ENCODE data around the gene CDK14.

CDK14 gene

DNA sequence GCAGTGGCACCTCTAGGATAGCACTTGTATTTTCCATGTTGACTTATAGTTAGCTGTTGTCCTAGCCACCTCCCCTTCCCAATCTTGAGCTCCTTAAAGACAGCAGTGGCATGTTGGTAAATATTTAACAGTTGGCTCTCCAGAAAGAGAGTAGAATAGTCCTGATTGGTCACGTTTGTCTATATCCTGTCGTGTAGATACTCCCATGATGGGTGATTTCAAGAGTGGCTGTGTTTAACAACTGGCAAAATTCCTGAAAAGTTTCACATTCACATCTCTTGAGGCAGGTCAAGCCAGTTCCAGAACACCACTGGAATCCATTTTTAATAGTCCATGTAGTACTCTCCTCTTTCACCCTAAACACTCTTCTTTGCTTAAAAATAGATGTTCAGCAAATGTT lies 599.9 kb downstream of the CDK14 start:
- DNase-seq (ENCODE audit: low read depth in 3 of 3), result no peak

DNA sequence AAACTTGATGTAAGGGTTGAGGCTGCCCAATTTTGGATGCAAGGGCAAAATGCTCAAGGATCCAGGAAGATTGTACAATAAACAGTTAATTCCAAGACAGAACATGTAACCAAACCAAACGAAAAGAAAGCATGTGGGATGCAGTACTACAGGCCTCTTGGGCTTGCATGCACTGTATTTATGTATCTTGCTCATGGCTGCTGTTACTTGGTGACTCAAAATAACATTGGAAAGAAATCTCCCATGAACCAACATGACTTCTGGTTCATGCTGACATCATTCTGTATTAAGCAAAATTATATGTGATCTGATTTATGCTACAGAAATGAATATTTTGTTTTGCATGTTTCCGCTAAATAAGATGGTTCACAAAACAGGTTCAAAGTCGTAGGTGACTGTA lies 602.2 kb downstream of the CDK14 start:
- no peak for DNase-seq (ENCODE audit: low read depth in 3 of 3)

DNA sequence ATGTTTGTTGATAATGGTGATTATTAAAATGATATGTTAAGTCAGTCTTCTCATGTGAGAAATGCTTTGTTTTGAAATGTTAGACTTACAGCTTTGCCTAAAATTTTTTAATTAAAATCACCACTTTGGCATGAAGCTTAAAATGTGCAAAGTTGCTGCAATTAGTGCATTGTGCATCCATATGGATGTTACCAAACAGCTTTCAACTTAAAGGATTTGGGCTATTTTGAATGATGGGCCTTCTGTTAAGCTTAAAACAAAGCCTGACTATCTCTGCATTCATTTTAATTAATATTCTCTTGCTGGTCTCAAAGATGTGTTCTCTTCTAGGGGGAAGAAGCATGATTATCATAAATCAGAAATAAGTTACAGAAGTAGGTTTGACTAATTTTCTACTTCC lies 603.5 kb downstream of the CDK14 start:
- no peak for DNase-seq (ENCODE audit: low read depth in 3 of 3)

DNA sequence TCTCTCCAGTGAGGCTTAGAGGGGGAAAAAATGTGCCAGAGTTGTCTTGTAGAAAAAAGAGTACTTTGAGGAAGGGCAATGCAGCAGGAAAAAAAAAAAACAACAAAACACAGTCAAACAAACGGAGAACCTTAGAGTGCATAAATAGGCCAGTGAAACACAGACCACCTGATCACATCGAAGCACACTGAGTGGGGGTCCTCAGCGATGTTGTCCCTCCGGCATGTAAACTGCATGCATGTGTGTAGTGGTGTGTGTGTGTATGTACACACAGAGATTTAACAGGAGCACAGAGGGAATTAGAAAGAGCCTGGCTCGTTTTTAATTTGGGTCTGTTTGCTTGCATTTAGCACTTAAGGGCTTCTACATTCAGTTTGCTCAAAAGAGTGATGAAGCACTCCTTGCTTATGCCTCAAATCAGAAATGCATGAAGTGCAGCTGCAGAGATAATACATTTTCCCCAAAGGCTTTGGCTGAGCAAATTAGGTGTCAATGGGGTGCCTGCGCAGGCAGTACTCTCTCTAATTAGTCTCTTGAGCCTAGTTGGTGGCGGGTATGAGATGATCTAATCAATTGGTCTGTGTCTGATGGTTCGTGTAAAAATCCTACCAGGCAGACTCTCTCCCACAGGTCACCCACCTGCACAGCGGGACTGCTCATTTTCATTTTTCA lies 605.5 kb downstream of the CDK14 start:
- no peak for DNase-seq (ENCODE audit: low read depth in 3 of 3)

DNA sequence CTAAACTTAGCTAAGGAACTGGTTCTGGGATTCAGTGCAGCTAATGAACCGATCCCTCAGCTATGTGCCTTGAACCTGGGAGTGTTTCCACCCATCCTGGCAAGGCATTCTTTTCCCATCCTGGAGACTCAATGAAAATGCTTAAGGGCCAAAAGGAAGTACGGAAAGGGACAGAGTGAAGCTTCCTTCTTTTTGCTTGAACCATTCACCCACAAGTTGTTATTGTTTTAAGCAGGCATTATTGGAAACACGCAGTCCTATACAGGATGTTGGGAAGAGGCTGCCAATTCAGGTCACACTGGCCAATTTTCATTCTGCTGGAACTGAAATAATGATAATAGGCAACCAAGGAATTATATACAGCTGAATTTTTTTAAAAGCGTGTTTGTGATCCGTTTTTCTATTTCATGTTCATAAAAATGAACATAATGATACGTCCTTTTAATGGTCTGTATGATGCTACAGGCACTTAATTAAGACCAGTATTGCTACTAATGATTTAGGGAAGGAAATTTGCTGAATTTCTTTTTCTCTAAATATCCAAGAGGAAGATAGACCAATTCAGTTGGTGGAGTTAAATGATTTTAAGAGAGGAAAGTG lies 610.3 kb downstream of the CDK14 start:
- no peak for DNase-seq (ENCODE audit: low read depth in 3 of 3)

DNA sequence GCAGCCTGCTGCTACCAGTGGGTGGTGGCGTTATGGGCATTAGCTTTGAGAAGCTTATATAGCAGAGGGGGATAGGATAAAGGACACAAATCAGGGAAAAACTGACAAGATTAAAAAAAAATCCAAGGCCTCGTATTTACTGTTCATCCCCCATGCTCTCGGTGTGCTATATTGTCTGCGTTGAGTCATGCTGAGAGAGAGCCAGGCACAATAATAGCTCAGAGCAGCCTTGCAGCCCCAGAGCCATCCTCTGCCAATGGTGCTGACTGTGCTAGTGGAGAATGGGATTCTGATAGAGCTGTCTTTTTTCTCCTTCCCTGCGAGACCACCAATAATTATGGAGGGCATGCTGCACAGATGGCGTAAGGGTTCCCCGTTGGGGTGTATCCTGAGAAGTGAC lies 616.5 kb downstream of the CDK14 start:
- no peak for DNase-seq (ENCODE audit: low read depth in 3 of 3)

DNA sequence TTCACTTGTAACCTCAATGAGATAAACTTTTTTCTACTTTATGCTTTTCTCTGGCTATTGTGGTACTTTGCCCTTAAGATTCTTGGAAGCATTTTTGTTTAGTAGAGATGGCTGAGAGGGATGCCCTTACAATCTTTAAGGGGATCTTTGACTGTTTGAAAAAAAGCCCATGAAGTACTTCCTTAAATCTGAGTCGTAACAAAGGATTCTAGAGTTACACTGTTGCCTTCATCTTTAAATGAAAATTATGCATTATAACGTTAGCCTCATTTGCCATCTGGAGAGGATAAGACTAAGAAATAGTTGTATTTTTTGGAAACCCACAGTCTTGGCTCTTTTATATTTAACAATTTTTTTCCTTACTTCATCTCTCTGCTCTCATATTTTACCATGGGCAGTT lies 630.3 kb downstream of the CDK14 start:
- no peak for DNase-seq (ENCODE audit: low read depth in 3 of 3)

DNA sequence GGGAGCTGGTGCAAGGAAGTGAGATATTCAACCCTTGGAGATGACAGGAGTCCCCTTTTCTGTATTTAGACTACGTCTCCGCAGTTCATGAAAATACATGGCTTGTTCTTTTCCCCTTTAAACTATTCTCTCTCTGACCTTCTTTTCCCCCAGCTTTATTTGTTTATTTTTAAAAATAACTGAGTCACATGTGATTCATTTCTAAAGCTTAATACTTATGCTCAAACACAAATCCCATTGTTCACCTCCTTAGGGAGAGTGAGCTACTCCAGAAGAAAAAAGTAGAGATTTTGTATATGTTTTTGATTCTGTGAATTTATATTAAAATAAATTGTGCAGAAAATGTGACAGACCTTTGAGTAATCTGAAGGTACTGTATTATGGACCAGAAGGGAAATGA lies 632.2 kb downstream of the CDK14 start:
- DNase-seq (ENCODE audit: low read depth in 3 of 3), result no peak

DNA sequence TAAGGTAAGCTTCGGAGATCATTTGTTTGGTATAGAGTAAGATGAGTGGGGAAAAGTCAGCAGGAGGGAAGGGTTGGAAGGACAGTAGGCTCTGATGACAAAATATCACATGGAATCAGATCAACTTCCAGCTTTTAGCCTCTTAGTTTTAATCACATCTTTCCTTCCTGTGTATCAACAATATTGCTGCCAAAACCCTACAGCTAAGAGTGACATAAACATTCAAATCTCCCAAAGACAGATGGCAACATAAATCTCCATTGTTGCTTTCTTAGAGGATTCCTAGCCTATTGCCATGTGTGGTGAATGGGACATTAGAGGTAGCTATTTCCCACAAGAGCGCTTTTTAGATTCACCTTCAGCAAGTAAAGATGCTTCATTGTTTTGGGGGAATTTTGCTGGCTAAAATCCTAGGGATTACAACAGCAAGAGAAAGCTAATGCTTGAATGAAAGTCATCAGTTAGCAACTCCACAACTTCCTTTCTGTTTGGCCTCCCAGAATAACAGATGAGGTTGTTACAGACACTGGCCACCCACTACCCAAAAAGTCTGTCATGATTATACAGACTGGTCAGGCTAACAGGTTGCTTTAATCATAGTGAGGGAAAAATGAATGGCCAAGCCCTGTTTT lies 632.9 kb downstream of the CDK14 start:
- DNase-seq (ENCODE audit: low read depth in 3 of 3), result no peak

DNA sequence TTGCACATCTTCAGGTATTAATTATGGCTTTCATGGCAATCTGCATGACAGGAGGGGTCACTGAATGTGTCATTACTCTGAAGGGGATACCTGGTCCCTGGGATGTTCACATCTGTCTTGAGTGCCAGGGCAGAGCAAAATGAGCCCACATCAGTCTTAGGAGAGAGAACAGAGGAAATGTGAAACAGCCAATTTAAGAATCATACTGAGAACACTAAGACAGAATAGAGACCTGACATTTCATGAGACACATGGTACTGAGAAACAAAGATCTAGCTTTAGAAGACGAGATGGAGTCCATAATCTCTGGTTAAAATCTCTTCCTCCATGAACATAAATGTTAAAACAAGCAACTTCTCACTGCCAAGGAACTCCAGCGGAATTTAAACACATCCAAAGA lies 634.0 kb downstream of the CDK14 start:
- DNase-seq (ENCODE audit: low read depth in 3 of 3), result no peak

DNA sequence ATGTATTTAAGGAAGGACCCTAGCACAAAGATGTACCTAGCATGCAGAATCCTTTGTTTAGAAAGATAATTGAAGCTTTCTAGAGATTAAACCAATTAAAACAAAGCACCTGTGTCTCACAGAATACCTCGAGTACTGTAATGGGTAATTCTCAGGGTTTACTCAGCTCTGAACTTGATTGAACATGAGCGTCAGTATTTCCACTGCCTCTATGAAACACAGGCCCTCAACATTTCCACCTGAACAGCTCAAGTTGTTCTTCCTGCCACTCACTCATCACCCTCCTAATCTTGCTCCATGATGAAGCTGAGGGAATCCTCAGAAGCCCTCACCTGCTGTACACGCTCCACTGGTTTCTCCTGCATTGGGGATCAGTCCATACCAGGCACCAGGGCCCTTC lies 634.4 kb downstream of the CDK14 start:
- no peak for DNase-seq (ENCODE audit: low read depth in 3 of 3)

DNA sequence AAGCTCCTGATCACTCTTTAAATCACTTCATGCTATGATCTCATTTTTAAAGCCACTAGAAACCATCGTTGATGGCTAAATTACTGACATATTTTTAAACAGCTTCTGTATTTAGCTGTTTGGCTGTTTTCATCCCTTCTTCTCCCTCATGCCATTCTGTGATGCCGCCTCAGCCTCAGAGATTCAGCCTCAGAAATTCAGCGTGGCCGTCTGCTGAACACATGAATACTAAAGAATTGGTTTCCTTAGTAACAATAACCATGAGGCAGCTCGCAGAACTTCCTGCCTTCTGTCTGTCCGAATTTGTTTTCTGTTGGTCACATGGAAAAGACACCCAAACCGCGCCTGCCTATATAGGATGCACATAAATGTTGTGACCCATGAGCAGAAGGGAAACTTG lies 637.1 kb downstream of the CDK14 start:
- no peak for DNase-seq (ENCODE audit: low read depth in 3 of 3)

DNA sequence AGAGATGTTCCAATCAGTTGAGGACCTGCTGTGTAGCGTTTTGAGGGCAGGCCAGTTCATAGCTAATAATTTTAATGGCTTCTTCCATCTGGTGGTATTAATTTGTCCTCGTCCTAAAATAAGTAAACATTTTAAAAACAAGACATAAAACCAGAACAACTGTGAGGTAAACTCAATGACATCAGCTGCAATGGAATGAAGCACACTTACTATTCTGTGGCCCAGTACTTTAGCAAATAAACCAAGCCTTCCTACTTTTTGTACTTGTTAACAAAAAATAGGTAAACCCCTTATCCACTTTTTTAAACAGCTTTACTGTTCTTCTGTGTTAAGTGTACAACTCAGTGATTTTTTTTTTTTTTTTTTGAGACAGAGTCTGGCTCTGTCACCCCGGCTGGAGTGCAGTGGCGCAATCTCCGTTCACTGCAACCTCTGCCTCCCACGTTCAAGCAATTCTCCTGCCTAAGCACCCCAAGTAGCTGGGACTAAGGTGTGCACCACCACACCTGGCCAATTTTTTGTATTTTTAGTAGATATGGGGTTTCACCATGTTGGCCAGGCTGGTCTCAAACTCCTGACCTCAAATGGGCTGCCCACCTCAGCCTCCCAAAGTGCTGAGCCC lies 639.2 kb downstream of the CDK14 start:
- no peak for DNase-seq (ENCODE audit: low read depth in 3 of 3)

DNA sequence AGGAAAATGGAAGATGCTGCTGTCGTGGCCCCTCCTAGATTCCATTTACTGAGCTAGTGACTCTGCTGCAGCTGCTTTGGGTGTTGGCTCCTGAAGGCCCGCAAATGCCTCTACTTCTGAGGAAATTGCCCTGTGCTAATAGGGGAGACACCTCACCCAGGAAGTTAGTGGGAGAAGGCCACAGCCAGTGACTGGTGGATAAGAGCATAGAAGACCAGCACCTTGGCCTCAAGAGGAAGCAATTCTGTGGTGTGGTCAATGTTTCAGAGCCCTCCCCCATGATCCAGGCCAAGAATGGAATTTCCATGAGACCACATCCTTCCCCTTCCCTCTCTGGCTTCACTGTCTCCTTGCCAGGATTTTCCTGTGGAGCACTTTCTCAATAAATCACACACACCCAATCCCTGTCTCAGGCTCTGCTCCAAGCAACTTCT lies 643.1 kb downstream of the CDK14 start:
- DNase-seq (ENCODE audit: low read depth in 3 of 3), result no peak

DNA sequence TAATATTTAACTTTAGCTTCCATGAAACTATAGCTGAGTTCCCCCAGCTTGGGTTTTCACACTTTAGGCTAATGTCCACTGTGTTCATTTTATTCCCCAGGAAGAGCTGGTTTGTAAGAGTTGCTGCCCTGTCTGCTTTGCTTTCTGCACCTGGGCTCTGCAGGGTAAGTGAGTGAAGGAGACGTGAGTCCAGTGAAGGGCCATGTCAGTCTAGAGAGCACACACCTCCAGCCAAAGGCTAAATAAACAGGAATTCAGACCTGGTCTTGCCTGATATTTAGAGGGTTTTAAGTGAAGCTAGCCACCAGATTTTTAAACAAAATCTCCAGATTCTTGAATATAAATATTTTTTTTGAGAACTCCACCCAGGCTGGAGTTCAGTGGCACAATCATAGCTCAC lies 643.7 kb downstream of the CDK14 start:
- DNase-seq (ENCODE audit: low read depth in 3 of 3), result no peak

DNA sequence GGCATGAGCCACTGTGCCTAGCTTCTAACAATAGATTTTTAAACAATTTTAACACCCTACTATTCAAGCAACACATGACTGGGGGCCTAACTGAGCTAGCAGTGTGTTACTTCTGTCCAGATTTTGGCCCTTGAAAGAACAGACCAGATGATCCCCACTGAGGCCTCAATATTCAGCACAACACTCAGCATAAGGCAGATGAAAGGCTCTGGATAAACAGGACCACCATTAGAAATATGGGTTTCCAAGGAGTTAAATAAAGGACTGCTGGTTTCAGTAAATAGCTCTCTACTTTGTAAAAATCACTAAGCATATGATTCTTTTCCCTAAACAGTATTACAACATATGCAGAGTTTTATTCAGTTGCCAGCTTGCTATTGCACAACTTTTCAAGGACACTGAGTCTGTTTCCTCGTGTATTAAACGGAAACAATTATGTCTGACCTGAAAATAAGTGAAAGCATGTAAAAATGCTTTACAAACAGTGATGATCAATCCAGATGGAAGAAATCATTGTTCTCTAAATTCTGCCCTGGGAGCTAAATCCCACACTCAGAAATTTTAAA lies 644.3 kb downstream of the CDK14 start:
- DNase-seq (ENCODE audit: low read depth in 3 of 3), result no peak

DNA sequence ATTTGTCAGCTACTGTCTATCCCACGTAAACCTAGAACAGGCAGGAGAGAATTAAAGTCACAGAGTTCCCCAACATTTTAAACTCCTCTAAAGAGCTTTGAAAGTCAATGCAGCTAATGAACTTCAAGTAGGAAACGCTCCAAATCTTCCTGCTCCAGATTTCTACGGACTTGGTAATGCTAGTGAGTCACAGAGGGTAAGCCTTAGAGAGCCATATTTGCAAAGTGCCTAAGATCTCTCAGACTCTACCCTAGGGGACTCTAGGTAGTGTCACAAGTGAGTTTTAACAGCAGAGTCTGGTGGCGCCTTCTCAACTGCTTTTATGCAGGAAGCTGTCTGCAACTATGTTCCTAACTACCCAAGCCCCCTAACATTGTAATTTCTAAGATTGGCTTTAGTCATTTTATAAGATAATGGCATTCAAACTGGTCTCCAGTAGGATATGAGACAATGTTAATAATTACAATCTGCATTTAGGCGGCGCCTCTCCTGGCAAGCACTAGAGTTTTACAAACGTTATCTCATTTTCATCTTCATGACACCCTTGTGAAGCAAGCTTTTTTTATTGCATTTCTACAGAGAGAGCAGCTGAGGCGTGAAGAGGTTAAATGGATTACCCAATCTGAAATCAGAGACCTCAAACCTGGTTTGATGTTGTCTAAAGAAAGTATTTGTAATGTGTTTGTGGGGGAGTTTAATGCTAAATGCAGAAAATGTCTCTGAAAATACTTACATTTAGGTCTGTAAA lies 646.1 kb downstream of the CDK14 start:
- no peak for DNase-seq (ENCODE audit: low read depth in 3 of 3)

DNA sequence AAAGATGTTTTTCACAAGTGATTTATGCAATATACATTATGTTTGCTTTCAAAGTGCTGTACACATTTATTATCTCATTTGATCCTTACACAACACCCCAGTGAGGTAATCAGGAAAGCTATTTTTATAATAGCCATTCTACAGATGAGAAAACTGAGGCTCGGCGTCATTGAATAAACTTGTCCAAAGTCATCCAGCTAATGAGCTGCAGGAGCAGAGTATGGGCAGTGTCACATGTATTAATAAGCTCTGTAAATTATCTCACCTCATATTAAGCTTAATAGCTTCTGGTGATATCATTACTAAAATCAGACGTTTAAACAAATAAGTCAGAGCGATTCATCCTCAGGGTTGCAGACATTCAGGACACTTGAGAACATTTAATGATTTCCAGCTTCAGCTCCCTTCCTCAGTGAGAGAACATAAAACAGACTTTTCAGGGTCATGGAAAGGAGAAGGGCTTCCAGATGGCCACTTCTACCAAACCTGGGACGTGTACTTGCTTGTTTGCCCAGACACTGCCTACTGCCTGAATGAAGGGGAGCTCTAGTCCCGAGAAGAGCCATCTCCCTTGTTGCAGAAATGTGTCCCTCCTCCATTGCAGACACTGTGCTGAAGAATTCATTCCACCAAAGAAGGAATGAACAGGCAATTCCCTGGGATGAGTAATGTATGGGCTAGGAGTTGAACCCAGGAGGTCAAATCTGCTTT lies 647.6 kb downstream of the CDK14 start:
- no peak for DNase-seq (ENCODE audit: low read depth in 3 of 3)

DNA sequence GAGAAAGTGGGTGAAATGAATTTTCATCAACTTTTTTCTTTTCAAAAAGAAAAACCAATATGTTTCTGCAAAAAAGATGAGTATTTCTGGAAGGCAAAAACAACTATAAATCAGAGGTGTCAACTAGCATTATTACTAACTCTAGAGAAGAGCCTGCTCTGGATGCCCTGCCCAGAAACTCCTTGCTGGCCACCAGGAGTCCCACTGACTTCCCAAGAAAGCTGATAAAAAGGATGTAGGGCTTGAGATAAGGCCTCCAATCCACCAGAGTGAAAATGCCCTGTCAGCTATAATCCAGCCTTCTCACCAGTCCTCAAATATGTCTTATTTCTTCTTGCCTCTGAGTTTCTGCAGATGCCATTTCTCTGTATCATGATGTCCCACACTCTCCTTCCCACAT lies 651.4 kb downstream of the CDK14 start:
- no peak for DNase-seq (ENCODE audit: low read depth in 3 of 3)

DNA sequence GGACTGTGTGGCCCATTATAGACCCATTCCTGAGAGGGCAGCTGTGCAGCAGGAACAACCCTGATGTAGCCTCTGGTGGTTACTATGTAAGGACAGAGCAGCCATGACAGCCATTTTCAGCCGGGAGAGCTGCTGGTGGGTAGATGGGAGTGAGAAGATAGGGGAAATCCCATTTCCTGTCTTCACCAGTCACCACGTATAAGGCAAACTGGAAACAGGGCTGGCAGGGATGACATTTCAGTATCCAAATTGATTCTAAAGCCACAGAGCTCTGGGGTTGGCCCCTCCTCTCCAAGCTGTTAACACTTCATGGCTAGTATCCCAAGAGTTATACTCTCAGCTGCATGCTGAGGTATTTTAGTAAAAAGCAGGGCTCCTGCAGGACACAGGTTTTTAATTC lies 652.9 kb downstream of the CDK14 start:
- DNase-seq (ENCODE audit: low read depth in 3 of 3), result no peak

DNA sequence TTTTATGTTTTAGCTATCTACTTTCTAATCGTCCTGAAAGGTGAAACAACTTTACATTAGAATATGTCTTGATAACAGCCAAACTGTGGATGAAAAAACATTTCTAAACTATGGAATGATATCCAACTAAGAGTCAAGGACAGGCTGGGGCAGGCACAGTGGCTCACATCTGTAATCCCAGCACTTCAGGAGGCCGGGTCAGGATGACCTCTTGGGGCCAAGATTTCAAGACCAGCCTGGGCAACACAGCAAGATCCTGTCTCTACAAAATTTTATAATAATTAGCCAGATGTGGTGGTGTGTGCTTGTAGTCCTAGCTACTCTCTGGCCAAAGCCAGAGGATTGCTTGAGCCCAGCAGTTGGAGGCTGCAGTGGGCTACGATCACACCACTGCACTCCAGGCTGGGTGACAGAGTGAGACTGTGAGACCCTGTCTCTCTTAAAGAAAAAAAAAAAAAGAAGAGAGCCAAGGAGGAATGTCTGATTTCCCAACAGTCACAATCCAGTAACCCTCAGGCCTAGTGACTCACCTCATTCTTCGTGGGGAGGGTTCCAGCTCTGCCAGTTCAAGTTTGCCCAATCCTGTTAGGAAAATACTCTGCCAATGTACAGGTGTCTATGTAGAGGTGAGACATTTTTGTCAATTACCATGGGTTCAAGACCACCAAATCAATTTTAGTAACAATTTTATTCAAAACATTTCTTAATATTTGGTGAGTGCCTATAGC lies 653.5 kb downstream of the CDK14 start:
- DNase-seq (ENCODE audit: low read depth in 3 of 3), result no peak

Data from stimulated activated CD4-positive, alpha-beta T cell treated with anti-CD3 and anti-CD28 coated beads, TNF-alpha, amount 100 ng/mL, for 4 hours (primary cell).